HCT116 (cell line): ENCODE results near the gene DYNLRB1. TPM values are rescaled to one million over a fixed set of nuclear protein-coding genes. Genes with fewer than 3 reads are reported as not detected.

Experiments
- ATAC-seq: fragments of 200-7000 bp; cut with Tn5 transposase; 2 replicates; pipeline ENCODE4 v1.9.1; 2020; ENCODE audit warnings: mild to moderate bottlenecking, moderate library complexity
- BruUV-seq: library from RNA; stranded (reverse); fragments of 400-500 nt; replicated peaks from 2 replicates; lab custom pipeline; 2021; lab: Mats Ljungman, UMichigan
- CTCF ChIA-PET: fragments of 300-600 bp; sonication (Branson Sonifier 250); formaldehyde crosslinking; loops from one replicate; lab custom pipeline; 2021; ENCODE audit warnings: antibody characterized with exemption; lab: Charles Lee
- POLR2A ChIA-PET: fragments of 300-600, 350-600 bp; sonication (Branson Sonifier 250); formaldehyde crosslinking; loops from one replicate; lab custom pipeline; 2021; ENCODE audit warnings: antibody characterized with exemption; lab: Charles Lee
- RAD21 ChIA-PET, 2 experiments: fragments of 300-600 bp; sonication (Branson Sonifier 250); formaldehyde crosslinking; loops; one replicate each; lab custom pipeline; 2023; ENCODE audit warnings: low total read pairs in 2 of 2; ENCODE audit not compliant: uncharacterized antibody in 2 of 2, unreplicated experiment in 2 of 2, low non-redundant PET in 1 of 2; lab: Charles Lee
- DNase-seq: peaks from one replicate; pipeline ENCODE4 v3.0.0-alpha.2; 2010; ENCODE audit warnings: low read depth, low spot score
- H2AFZ ChIP-seq: fragments of 200-600 bp; shearing (Covaris generic), sonication (generic); 2 replicates; pipeline ENCODE4 v1.6.1; 2017; ENCODE audit warnings: low read depth, mixed run types, mixed read lengths, antibody characterized with exemption, low read length; ENCODE audit not compliant: poor library complexity, severe bottlenecking
- H3K27ac ChIP-seq: 2 replicates; pipeline ENCODE4 v1.5.1; 2012; ENCODE audit warnings: low read depth, low read length
- H3K27me3 ChIP-seq: fragments of 200-600 bp; sonication (generic); 2 replicates; pipeline ENCODE4 v1.6.1; 2016; ENCODE audit warnings: mixed run types, low read length, mixed read lengths; ENCODE audit not compliant: insufficient read depth
- H3K36me3 ChIP-seq, 2 experiments: fragments of 200-500 bp in 1 of 2; fragments of 200-600 bp in 1 of 2; sonication (Bioruptor generic) in 1 of 2; sonication (generic) in 1 of 2; 2 replicates each; pipeline versions ENCODE4 v1.5.1 to v1.6.1; 2014 to 2016; ENCODE audit warnings: low read length in 2 of 2, inconsistent platforms in 1 of 2, mixed read lengths in 1 of 2, mixed run types in 1 of 2; ENCODE audit not compliant: insufficient read depth in 2 of 2, control insufficient read depth in 1 of 2
- H3K4me1 ChIP-seq, 2 experiments: fragments of 200-600 bp in 1 of 2; sonication (generic) in 1 of 2; 2 replicates each; pipeline versions ENCODE4 v1.5.1 to v1.6.1; 2012 to 2017; ENCODE audit warnings: low read length in 2 of 2, inconsistent platforms in 1 of 2, mild to moderate bottlenecking in 1 of 2, mixed read lengths in 1 of 2, mixed run types in 1 of 2, moderate library complexity in 1 of 2; ENCODE audit not compliant: insufficient read depth in 2 of 2, control insufficient read depth in 1 of 2
- H3K4me2 ChIP-seq: fragments of 200-600 bp; sonication (generic); 2 replicates; pipeline ENCODE4 v1.6.1; 2017; ENCODE audit warnings: mixed run types, low read length, mixed read lengths
- H3K4me3 ChIP-seq, 2 experiments: fragments of 200-600 bp in 1 of 2; sonication (generic) in 1 of 2; replicated peaks in 1 of 2; 2 replicates each; pipeline ENCODE4 v1.5.1; 2011 to 2016; ENCODE audit warnings: low read length in 2 of 2, control low read depth in 1 of 2, low read depth in 1 of 2, mild to moderate bottlenecking in 1 of 2, mixed read lengths in 1 of 2, mixed run types in 1 of 2
- H3K79me2 ChIP-seq: fragments of 200-600 bp; sonication (generic); 2 replicates; pipeline ENCODE4 v1.6.1; 2017; ENCODE audit warnings: mild to moderate bottlenecking, mixed run types, low read length, moderate library complexity, mixed read lengths; ENCODE audit not compliant: insufficient read depth
- H3K9ac ChIP-seq: fragments of 200-600 bp; sonication (generic); 2 replicates; pipeline ENCODE4 v1.6.1; 2016; ENCODE audit warnings: low read length, mixed read lengths
- H3K9me2 ChIP-seq: fragments of 200-600 bp; sonication (generic), shearing (Covaris generic); 2 replicates; pipeline ENCODE4 v1.6.1; 2017; ENCODE audit warnings: mixed run types, mild to moderate bottlenecking, moderate library complexity; ENCODE audit not compliant: insufficient read depth
- H3K9me3 ChIP-seq, 2 experiments: fragments of 200-500 bp in 1 of 2; fragments of 200-600 bp in 1 of 2; sonication (Bioruptor generic) in 1 of 2; sonication (generic) in 1 of 2; 2 replicates each; pipeline ENCODE4 v1.6.1; 2014 to 2017; ENCODE audit warnings: low read length in 2 of 2, mixed read lengths in 2 of 2, inconsistent platforms in 1 of 2, low read depth in 1 of 2, mild to moderate bottlenecking in 1 of 2, mixed run types in 1 of 2, moderate library complexity in 1 of 2; ENCODE audit not compliant: control insufficient read depth in 1 of 2, insufficient read depth in 1 of 2
- H4K20me1 ChIP-seq: fragments of 200-600 bp; sonication (generic), shearing (Covaris generic); 2 replicates; pipeline ENCODE4 v1.6.1; 2017; ENCODE audit warnings: mixed run types, mild to moderate bottlenecking, moderate library complexity; ENCODE audit not compliant: insufficient read depth
- EZH2 ChIP-seq: fragments of 200-600 bp; sonication (generic); IDR thresholded peaks from 2 replicates; pipeline ENCODE4 v1.6.1; 2017; ENCODE audit warnings: antibody characterized with exemption, mixed run types
- POLR2AphosphoS5 ChIP-seq: IDR thresholded peaks from 2 replicates; pipeline ENCODE4 v1.6.1; 2011; ENCODE audit warnings: mild to moderate bottlenecking, low read depth, low read length, moderate library complexity
- RAD21 ChIP-seq: IDR thresholded peaks from 2 replicates; pipeline ENCODE4 v1.6.1; 2012; ENCODE audit warnings: low read depth, mild to moderate bottlenecking
- SIN3A ChIP-seq: IDR thresholded peaks from 2 replicates; pipeline ENCODE4 v1.6.1; 2012; ENCODE audit warnings: low read depth
- SP1 ChIP-seq: IDR thresholded peaks from 2 replicates; pipeline ENCODE4 v1.6.1; 2012; ENCODE audit warnings: low read depth
- TCF7L2 ChIP-seq: IDR thresholded peaks from 2 replicates; pipeline ENCODE4 v1.7.0; 2011; ENCODE audit warnings: borderline replicate concordance, inconsistent platforms; ENCODE audit not compliant: insufficient read depth, insufficient read length; ENCODE audit errors: extremely low read depth
- ZFX ChIP-seq: fragments of 450-650 bp; IDR thresholded peaks from 2 replicates; pipeline ENCODE4 v1.6.1; 2017
- ZNF274 ChIP-seq: fragments of 200-500 bp; sonication (Bioruptor generic); IDR thresholded peaks from 2 replicates; pipeline ENCODE4 v1.6.1; 2014; ENCODE audit warnings: mild to moderate bottlenecking, low read depth, low read length, inconsistent platforms
- intact Hi-C: fragments of 100-400 bp; cut with micrococcal nuclease; formaldehyde crosslinking; loops from 2 replicates; pipeline ENCODE4 v1.10.0; 2022
- total RNA-seq: library from RNA; stranded (reverse); gene quantifications from one replicate; pipeline ENCODE4 v1.2.1, GENCODE V29; 2021; ENCODE audit not compliant: unreplicated experiment
- TF ChIP-seq, protein P1 (sequence below), 3 experiments: fragments of 200-600 bp in 1 of 3; sonication (generic) in 1 of 3; IDR thresholded peaks in 2 of 3; conservative IDR thresholded peaks in 1 of 3; 2 replicates each; pipeline ENCODE4 v1.5.1; 2012 to 2017; ENCODE audit warnings: low read depth in 2 of 3, low read length in 2 of 3, antibody characterized with exemption in 1 of 3, borderline replicate concordance in 1 of 3, control low read depth in 1 of 3, mild to moderate bottlenecking in 1 of 3, mixed read lengths in 1 of 3, mixed run types in 1 of 3, moderate library complexity in 1 of 3; ENCODE audit not compliant: insufficient read depth in 1 of 3

Gene DYNLRB1
- total RNA-seq, 1 experiment from 2014 or later, result 106 TPM

DNA sequence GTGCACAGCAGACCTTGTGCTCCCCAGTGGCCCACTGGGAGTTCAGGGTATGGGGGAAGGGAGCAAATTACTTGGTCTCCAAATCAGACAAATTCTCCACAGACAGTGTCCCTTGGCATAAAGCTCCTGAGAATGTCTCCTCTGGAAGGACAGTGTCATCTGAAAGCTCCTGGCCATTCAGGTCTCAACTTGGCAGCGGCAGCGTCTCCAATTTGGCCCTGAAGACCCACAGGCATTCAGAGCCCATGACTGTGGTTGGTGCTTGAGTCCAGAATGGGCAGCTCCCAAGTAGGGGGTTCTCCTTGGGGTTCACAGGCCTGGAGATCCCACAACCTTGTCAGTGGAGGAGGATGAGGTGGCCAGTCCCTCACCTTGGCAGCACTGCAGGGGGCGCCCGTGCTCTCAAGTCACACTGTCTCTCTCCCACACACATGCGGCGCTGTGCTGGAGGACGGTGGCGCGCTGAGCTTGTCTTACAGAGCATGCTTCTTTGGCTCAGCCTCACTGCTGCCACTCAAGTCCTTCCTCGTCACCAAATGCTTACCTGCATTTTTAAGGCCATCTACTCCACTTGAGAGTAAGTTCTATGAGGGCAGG, 20.7 kb downstream of the DYNLRB1 start:
- H2AFZ ChIP-seq, result no peak overlapping the region
- H3K27ac ChIP-seq, result no peak overlapping the region
- DNase-seq (no peak), ATAC-seq (peak; percentile 81)
- no peak overlapping the region for H3K4me2 ChIP-seq
- no peaks in the 10 kb centered on the region for H3K4me1 ChIP-seq
- no peaks in the 10 kb centered on the region for H3K9me3 ChIP-seq
- peaks cover 2% of the 10 kb centered on the region; the same call in 1 of the 2 replicates for H3K79me2 ChIP-seq
- POLR2A ChIA-PET, result no interaction called here
- peaks cover 26 to 46% of the 10 kb centered on the region in 2 experiments; a peak in 3 of 4 replicates for H3K36me3 ChIP-seq
- intact Hi-C loops, result no loop called here
- no peaks in the 10 kb centered on the region for H3K9me2 ChIP-seq
- TF ChIP-seq, protein P1, sequence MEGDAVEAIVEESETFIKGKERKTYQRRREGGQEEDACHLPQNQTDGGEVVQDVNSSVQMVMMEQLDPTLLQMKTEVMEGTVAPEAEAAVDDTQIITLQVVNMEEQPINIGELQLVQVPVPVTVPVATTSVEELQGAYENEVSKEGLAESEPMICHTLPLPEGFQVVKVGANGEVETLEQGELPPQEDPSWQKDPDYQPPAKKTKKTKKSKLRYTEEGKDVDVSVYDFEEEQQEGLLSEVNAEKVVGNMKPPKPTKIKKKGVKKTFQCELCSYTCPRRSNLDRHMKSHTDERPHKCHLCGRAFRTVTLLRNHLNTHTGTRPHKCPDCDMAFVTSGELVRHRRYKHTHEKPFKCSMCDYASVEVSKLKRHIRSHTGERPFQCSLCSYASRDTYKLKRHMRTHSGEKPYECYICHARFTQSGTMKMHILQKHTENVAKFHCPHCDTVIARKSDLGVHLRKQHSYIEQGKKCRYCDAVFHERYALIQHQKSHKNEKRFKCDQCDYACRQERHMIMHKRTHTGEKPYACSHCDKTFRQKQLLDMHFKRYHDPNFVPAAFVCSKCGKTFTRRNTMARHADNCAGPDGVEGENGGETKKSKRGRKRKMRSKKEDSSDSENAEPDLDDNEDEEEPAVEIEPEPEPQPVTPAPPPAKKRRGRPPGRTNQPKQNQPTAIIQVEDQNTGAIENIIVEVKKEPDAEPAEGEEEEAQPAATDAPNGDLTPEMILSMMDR (IDR thresholded peaks at IDR 0.05 in 2 of 3, conservative IDR thresholded peaks at IDR 0.05 in 1 of 3; ENCODE audit: borderline replicate concordance in 1 of 3, insufficient read depth in 1 of 3, low read depth in 2 of 3, low read length in 2 of 3), result peak; percentile 25 to 40 (median 34); a peak in 3 of 6 replicates
- no peak for TF ChIP-seq ZNF274
- TF ChIP-seq RAD21, result peak; percentile 44; the same call in 1 of the 2 replicates
- no peak for TF ChIP-seq ZFX
- no peak for TF ChIP-seq SP1
- TF ChIP-seq POLR2AphosphoS5, result no peak
- no peak for TF ChIP-seq TCF7L2
- TF ChIP-seq SIN3A, result no peak
- TF ChIP-seq EZH2, result no peak
- H4K20me1 ChIP-seq, result no peaks in the 10 kb centered on the region
- H3K9ac ChIP-seq, result no peak overlapping the region
- RAD21 ChIA-PET, result interaction anchor here (0.7 to 1.3 kb wide), 3 partner anchors 42 to 280 kb away, joined by 3 to 6 read pairs (median 3); no protein-coding TSS in a partner anchor
- H3K27me3 ChIP-seq, result no peaks in the 10 kb centered on the region
- no peak overlapping the region for H3K4me3 ChIP-seq
- BruUV-seq, result no TSS peak
- CTCF ChIA-PET, result interaction anchor here (0.9 to 2.4 kb wide), 7 partner anchors 20 to 346 kb away, joined by 3 to 5 read pairs (median 4); partner anchors contain the start of gene DYNLRB1
